ENCODE results near the gene MTHFR.

Gene MTHFR

DNA sequence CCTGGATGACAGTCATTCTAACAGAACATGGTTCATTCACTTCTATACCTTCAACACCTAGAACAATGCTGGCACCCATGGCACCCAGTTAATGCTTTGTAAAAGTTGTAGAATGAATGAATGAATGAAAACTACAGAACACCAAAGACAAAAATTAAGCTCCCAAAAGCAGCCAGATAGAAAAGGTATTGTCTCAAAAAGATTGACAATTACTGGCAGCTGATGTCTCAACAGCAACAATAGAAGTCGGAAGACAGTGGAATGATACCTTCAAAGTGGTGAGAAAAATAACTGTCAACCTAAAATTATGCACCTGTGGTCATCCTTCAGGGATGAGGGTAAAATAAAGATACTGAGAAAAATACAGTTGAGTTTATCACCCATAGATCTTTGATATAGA is 48.7 kb downstream of the MTHFR start:
- no peak for DNase-seq

DNA sequence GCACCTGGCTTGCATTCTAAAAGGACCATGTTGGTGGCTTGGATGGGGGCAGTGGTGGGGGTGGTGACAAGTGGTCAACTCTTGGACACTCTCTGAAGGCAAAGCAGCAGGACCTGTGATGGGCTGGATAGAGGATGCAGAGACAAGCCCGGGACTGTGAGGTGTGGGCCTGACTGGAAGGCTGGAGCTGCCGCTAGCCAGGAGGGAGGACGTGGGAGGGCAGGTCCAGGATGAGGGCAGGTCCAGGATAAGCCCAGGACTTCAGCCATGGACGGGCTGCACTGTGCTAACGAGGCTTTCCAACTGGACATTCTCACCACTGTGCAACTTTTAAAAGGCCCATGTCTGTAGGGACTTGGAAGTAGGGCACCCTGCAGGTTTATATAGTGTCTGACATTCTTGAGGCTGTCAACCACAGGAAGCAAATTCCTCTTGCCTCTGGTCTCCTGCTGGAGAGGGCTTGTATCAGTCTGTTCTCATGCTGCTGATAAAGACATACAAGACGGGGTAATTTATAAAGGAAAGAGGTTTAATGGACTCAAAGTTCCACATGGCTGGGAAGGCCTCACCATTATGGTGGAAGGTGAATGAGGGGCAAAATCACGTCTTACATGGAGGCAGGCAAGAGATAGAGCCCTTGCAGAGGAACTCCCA is 52.1 kb downstream of the MTHFR start:
- no peak for DNase-seq

DNA sequence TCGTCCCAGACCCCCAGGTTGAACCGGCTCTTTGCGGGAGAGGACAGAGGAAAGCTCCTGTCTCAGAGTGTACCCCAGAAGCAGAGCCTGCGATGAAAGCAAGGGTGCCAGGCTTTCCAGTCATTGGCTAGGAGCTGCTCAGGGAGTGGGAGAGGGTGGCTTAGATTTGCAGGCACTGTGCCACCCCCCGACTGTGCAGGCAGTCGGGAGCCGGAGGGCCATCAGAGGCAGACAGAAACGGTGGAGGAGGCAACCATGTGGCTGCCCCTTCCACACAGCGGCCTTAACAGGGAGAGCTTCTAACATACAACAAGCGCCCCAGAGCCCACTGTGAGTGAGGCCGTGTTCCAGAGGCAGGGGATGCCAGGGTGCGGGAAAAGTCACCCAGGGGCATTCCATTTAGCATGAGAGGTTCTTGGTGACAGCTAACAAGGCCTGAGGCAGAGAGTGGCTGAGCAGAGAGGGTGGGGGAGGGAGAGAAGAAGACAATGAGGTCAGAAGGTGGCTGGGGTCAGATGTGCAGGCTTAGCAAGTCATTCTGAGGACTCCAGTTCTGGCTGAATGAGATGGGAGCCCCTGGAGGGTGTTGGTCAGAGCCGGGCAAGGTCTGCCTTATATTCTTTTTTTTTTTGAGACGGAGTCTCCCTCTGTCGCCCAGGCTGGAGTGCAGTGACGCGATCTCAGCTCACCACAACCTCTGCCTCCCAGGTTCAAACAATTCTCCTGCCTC is 53.2 kb downstream of the MTHFR start:
- DNase-seq: no peak

DNA sequence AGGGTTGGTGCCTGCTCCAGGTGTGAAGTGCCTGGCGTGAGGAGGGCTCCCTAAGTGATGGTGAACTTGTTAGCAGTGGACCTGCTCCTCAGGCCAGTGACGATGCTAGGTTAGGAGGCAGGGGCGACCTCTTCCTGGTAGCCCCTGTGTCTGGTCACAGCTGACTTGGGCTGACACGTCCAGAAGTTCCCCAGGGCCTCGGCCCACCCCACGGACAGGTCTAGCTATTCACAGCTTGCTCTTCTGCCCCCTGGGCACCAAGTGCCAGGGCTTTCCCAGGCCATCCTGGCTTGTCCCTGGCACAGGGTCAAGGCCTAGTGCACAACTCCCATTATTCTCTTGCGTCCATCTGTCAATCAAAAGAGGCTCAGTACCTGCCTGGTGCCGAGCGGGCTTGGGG is 54.7 kb downstream of the MTHFR start:
- no peak for DNase-seq

DNA sequence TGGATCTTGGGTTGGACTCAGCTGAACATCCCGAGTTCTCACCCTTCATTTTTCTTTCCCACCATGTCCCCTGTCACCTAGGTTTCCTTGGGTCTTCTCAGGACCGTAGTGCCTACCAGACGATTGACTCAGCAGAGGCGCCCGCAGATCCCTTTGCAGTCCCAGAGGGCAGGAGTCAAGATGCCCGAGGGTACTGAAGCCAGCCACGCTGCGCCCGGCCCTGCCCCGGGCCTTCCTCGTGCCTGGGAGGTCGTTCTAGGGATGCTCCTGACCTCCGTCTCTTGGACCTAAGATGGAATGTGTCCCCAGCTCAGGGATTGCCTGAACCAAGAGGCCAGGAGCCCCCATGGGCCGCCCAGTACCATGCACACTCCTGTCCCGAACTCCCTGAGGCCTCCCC is 55.8 kb downstream of the MTHFR start:
- DNase-seq: no peak

DNA sequence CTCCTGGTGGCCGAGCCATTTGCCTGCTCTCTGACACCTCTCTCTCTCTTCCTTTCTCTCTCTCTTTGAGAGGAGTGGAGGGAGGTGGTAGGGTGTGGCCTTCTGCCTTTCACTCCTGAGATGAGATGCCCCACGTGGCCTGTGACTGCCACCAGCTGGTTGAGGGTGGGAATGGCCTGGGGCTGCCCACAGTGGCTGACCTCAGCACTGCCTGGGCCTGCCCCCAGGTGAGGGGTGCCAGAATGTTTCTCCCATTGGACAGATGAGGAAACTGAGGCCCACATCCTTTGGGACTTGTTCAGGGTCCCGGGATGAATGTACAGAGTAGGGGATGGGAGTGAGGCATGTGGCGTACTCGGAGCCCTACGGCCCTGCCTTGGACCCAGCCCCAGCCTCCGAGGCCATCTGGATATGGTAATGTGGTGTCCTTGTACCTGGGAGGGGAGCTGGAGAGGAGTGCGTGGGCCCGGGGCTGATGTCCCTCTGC is 56.5 kb downstream of the MTHFR start:
- no peak for DNase-seq

DNA sequence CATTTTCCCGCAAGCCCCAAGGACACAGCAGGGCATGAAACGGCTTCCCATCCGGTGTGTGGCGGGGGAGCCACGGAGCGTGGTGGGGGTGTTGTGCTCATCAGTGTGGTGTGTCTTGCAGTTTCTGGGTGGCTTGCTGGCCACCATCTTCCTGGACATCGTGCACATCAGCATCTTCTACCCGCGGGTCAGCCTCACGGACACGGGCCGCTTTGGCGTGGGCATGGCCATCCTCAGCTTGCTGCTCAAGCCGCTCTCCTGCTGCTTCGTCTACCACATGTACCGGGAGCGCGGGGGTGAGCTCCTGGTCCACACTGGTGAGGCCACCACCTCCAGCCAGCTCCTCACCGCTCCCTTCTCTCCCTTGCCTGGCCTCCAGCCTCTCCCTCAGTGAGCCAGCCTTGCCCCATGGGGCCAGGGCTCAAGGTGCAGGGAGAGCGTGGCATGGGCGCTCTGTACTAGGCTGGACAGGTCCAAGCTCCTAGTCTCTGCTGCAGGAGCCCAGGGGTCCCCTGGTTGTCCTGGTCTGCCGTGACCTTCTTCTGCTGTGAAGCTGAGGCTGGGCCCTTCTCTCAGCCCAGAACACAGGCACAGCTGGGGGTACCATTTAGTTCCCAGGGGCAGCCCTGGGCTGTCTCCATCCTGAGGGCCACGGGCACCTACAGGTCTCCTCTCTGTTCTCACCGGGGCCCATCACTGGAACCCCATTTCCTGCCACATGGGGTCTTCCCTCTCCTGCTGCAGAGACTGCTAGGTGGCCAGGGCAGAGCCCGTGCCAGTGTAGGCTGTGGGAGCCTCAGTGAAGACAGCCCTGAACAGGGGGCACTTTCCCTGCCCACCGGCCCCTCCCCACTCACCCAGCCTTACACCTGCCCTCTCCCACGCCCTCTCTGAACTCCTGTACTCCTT is 57.2 kb downstream of the MTHFR start:
- no peak for DNase-seq

DNA sequence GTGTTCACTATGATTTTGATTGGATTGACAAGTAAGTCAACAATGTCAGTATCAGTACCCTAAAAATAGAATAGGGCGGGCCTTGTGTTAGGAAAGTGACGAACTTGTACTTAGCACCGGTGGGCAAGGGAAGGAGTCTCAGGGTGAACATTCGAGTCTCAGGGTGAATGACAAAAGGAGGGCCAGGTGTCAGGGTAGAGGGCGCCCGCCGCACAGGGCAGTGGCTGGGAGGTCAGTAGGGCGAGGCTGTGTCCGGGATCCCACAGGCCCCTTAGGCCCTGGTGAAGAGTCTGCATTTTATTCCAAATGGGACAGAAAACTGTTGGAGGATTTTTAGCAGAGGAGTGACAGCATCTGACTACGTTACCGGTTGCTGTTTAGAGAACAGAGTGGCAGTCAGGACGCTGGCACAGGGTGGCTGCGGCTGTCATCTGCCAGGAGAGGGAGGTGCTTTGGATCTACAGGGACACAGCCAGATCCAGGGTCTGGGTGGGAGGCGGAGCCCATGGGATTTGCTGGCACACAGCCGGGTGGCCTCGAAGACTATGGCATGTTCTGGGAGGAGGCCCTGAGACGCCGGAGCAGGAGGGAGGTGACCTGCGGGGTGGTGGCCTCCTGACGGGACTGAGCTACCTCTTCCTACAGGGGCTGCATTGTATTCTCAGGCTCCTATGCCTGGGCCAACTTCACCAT is 58.8 kb downstream of the MTHFR start:
- no peak for DNase-seq

DNA sequence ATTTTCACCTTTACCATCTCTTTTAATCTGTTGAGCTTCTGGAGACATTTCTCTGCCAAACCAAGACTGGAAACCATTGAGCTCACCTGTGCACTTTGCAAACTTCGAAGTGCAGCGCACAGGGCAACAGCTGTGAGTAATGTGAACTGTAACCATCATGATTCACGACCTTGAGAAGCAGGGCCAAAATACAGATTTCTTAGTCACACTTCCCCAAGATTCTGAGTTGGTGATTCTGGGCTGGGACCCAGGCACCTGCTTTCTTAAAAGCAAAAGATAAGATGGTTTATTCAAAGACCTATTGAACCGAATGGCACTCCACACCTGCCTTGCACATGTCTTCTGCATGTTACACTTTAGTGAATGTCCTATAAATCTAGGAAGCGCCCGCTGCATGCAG is 59.7 kb downstream of the MTHFR start:
- DNase-seq: no peak

DNA sequence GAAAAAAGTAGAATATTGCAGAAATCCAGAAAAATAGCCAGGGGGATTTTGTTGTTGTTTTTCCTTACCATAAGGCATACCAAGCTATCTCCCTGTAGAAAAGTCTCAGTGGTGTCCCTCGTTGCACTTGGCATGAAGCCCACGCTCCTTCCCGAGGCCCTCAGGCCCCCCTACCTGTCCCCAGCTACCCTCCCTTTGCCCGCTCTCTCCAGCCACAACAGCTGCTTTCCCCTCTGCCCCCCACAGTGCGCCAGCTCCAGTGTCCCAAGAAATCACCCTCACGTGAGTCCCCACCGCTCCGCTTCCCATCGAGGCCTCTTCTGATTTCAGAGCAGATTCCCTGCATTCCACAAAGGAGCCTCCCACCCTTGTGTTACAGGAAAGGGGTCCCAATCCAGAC is 61.5 kb downstream of the MTHFR start:
- DNase-seq: no peak

DNA sequence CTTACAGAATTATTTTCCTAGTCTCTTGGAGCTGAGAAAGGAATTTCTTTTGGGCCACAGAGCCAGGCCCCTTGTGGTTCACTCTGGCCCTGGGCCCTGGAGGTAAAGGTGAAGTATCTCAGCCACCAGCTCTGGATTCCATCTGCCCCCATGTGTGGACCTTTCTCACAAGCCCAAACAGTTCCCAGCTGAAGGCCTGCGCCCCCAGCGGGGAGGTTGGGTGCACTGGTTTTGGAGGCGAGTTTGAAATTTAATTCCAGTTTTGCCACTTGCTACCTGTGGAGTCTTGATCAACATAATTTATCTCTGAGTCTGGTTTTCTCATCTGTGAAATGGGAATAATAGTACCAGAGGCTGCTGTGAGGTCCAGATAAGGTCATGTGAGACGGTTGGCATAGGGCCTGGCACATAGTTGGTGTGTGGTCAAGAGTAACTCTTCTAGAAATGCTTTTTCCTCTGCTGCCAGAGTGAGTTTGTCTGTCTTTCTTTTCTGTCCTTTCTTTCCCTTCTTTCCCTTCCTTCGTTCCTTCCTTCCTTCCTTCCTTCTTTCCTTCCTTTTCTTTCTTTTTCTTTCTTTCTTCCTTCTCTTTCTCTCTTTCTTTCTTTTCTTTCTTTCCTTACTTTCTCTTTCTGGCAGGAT is 63.7 kb downstream of the MTHFR start:
- no peak for DNase-seq

DNA sequence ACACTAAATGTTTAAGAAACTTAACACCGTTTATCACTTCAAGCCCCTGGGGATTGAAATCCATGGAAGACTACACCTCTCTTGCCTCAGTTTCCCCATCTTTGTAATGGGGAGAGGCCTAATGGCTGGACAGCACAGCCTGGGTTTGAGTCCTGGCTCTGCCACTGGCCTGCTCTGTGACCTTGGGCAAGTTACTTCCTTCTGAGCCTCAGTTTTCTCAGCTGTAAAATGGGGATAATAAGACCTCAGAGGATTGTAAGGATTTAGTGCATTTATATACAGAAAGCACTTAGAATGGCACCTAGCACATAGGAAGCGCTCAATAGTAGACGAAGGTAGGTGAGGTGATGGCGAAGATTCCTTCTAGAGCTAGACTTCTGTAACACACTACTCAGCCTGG is 64.3 kb downstream of the MTHFR start:
- no peak for DNase-seq

DNA sequence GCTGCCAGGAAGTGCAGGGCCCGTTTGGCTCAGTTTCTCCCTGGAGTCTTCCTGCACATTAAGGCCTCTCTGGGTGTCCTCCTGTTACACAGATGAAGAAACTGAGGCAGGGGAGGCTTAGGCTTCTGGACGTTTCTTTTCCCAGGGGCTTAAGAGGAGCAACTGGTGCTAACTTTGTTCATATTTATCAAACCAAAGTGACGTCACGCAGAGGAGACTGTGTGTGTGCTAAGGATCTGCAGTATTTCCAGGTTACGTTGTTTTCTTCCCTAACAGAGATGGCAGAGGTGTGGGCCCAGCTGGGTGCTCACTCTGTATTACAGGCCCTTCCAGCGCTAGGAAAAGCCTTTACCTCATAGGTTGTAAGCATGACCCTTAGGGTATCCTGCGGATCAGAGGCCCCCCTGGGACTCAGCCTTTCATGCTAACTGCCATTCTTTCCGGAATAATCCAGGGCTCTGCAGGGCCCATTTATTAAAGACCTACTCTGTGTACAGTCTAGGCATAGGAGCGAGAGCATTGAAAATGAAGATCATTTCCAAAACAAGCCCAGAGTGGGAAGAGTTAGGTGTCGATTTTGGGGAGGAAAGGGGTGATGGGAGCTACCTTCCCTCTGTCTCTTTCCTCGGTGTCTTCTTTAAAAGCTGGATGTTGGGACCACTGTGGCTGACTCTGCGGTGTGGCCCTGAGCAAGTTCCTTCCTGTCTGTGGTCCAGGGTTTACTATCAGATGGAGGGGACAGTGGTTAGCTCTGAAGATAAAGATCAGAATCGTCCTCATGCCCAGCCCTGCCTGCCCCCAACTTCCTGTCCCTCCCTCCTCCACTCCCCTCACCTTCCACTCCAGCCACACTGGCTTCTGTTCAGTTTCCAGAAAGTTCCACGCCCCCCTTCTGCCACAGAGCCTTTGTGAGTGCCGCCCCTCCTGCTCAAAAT is 65.2 kb downstream of the MTHFR start:
- DNase-seq: no peak

DNA sequence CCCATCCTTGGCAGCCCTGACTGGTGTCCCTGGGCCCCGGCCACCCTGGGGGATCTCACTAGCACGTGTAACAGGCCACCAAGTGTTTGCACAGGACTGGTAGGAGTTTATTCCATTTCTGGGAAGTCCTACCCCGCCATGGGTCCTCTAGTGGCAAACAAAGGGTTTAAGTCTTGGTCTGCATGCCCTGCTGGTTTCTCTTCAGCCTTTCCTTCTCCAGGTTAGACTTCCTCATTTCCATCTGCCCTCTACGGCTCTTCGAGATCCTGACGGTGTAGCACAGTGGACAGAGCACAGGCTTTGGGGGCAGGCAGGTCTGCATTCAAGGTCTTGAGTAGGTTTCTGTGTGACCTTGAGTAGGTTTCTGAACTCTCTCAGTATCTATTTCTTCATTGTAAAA is 67.0 kb downstream of the MTHFR start:
- no peak for DNase-seq

DNA sequence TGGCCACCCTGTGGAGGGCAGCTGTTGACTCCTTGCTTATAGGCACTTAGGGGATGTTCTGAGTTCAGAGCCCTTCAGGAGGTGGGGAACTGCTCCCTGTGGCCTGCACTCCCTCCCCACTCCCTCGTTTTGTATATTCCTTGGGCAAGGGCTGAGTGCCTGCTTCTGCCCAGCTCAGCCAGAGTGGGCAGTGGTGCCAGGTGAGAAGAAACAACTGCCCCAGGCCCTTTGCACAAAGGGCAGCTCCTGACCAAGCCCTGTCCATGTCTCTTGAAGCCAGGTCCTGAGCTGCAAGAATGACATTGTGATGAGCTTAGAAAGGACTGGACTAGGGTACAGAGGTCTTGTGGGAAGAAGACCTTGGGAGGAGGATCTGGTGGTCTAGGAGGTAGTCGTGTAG is 67.7 kb downstream of the MTHFR start:
- DNase-seq: no peak

DNA sequence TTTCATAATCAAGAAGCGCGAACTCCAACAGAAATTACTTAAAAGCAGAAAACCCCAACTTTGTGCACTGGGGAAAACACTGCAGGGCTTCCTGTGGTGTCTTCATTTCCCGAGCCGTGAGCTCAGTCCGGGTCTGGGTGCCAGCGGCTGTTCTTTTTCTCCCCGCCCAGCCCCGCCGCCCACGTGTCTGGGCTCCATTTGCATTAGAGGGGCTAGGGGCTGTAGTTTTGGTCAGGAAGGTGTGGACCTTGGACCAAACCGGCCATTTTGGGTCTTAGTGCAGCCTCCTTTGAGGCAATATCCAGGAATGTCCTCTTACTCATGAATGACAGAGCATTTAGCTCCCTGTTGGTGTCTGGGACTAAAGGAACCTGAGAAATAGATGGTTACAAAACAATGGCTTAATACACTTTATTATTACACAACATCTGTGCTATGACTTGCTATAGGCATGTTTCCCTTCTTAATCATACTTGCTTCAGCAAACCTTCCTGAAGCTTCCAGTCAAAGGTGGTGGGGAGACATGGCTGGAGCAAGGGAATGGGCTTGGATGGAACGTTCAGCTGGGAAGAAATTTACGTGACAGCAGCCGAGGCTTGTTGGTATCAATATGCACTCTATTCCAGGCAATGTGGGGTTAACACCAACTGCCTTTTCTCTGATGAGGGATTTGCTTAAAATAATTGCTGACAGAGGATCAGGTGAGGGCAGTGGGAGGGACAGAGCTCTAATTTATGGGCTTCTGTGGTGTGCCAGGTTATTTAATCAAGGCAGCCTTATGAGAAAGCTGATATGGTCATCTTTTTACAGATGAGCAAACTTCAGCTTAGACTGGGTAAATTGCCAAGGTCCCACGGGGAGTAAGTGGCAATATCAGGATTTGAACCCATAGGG is 68.8 kb downstream of the MTHFR start:
- DNase-seq: no peak

DNA sequence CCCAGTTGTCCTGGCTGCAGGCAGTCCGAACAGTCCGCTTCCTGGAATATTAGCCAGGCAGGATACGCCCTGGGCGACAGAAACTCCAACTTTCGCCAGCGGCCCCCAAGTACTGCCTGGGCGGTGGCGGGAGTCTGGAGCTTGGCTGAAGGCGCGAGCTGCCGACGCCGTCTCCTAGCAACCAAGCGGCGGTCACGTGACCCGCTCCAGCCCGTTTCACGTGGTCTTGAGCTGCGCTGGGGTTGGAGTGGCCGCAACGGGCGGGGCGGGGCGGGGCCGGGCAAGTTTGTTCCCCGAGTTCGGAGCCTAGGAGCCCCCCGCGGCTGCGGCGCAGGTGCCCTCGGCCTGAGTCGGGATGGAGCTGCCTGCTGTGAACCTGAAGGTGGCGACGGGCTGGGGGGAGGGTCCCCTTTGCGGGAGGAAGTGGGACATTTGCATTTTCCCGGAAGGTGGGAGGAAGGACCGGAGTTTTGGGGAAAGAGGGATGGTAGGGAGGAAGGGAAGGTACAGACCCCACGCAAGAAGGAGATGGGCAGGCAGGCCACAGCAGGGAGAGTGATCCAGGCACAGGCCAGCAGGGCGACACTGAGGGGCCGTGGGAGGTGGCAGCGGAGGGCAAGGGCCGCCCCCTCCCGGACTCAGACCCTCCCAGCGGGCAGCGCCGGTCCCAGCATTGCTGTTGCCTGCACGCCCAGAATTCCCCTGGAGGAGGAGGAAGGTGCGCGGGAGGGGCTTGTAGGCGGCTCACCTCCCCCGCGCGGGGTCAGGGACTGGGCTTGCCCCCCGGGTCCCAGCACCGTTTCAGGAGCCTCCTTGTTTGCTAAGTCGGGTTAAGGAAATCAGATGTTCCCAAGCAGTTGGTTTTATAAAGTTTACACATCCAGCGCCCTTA is 69.7 kb downstream of the MTHFR start, which contains the start of gene AGTRAP:
AGTRAP (plus strand) TSS at position 283 of the 892 bp plus-strand sequence; CDS start at position 356, 73 bp downstream.
- peak; percentile 84 for DNase-seq
